Kasumi-1 (cell line): ENCODE results near the gene UBALD1.
A peak's percentile ranks its signal among the peaks of the same experiment; 100 is the strongest.

ENCODE experiments used
- DNase-seq, 2 experiments: peaks; one replicate each; lab custom pipeline; 2025; lab: John Stamatoyannopoulos, UW

UBALD1 gene

DNA sequence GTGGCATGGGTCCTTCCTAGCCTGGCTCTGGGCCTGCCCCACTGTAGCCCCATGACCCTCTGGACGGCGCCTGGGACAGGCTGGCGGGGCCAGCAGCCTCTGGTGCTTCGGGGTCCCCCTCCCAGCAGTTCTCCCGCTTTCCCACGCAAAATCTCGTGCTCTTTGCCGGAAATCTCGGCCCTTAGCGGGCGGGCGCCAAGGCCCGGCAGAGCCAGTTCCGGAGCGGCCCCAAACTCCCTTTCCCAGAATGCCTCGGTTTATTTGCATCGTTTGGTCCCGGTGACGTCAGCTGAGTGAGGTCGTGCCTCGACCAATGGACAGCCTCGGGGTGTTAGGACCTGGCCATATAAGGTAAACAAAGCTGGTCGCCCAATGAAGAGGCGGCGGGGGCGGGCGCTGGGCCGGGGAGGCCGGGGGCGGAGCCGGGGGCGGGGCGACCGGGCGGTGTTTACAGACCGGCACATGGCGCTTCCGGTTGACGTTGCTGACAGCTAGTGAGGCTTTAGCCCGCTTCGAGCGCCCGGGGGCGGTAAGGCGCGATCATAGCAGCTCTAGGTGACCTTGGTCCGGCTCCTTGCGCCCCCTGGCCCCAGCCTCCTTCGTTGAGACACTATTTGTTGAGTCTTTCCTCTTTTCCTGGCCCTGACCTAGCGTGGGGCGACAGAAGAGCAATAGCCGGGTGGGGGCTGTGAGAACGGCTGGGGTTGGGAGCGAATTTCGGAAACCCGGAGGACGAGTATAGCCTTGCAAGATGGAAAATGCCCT is 1.5 kb upstream of the UBALD1 start:
- DNase-seq: peak; percentile 88 to 91

DNA sequence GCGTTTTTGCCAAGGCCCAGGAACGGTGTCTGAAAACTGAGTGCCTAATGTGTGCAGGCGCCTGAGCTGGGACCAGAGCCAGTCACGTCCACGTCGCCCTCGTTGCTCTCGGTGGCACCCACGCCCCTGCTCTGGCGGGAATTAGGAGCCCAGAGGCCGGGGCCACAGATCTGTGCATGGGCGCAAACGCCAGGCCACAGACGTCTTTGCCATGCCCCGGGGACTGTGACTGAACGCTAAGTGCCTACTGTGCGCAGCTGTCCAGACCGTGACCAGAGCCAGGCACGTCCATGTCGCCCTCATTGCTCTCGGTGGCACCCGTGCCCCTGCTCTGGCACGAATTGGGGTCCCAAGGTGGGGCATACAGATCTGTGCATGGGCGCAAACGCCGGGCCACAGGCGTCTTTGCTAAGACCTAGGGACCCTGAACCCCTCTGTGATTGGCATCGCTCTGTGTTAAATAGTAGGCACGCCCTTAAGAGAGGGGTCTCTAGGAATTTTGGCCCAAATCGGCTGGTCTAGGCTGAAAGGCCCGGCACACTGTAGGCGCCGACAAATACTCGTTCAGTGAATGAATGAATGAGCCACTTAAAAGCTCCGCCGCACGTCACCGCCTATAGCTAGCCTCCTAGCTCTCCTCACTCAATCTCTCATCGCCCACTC is 827 bp upstream of the UBALD1 start:
- DNase-seq: no peak

DNA sequence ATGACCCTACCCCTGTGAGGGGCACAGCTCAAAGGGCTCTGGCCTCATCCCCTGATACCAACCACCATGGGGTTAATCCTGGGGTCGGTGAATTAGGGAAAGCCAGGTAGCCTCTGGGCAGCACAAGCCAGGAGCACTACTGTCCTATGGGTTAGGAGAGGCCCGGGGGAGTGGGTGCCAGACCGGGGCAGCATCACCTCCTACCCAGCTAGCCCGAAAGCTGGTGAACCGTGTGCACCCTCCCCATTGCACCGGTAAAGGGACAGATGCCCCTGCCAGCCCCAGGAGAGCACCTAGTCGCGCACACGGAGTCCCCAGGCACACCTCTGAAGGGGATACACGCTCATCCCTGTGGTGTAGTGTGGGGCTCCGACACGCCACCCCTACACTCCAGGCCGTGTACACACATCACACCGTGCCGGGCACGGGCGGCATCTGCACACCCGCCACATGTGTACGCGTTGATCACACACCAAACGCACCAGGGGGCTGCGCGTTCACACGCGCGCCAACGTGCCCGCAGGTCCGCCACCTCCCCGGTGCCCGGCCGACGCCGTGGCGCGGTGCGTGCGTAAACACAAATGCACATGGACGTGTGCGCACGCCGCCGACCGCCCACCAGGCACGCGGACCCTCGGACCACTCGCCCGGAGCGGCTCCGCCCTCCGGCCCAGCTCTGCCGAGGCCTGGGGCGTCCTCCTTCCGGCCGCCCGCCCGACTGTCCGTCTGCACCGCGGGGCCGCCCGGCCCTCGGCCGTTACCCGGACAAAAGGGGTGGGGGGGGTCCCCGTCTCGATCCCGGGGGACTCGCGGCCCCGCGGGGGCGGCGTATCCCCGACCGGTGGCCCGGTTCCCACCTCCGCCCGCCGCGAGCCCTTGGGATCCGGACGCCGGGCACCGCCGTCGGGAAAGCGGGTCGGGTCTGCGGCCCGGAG is 785 bp downstream of the UBALD1 start:
- no peak for DNase-seq

DNA sequence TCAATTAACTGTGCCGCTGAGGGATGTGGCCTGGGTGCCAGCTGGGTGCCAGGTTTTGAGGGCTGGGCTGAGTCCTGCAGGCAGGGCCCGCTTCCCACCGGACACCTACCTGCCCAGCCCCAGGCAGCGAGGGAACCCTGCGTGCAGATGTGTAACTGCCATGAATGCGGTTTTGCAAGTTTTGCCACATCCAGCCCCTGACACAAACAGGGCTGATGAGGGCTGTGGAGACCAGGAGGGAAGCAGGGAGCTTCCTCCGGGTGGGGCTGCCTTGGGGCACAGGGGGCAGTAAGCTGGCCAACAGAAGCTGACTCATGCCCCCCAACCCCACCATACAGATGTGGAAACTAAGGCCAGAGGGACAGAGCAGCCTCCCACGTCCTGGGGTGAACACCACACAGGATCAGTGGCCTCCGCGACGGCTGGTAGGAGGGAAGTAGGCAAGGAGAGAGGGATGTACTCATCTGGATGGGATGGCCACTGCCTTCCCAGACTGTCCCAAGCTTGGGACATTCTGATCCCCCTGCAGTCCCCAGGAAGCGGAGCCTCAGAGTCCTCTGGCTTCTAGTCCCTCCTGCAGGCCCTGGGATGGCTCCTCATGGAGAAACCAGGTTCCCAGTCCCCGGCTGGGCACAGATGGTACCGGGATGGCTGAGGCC is 1.6 kb downstream of the UBALD1 start:
- no peak for DNase-seq

DNA sequence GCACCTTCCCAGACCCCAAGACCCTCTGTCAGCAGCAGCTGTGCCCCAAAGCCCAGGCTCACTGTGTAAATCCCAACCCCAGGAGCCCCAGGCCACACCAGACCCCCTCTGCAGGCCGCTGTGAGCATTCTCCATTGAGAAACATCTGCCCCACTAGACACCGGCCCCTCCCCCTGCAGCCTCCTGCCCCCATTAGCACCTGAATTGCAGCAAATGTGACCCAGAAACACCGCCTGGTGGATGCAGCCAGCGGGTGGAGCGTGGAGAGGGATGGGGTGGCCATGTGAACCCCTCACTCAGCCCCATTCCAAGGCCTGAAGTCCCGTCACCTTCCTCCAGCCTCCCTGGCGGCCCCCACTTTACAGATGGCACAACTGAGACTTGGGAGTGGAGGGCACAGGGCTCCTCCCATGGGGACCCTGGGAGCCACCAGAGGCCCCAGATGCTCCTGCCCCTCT is 2.2 kb downstream of the UBALD1 start:
- no peak for DNase-seq

DNA sequence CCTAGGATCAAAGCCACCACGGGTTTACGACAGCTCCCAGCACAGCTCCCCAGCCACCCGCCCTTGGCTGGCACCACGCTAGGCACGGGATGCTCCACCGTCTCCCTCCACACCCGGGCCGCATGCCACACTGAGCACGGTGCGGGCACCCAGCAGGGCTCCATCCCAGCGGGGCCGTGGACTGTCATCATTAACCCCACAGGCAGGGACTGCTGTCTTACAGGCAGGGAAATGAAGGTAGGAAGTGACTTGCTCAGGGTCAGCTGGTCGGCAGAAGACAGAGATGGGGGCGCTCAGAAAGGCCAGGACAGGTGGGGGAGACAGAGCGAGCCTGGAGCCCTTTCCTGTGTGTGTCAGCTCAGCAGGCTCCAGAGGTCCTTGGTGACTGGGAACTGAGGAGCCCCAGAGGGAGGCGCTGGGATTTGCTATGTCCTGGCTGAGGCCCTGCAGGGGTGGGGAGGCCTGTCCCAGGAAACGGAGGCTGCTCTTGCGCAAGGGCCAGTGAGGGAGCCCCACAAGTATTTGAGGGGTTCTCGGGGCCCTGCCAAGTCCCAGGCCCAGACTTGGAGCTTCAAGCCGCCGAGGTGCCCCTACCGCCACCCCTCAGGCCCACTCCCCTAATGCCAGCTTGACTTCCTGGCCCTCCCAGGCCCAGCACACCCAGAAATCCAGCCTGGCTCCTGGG is 3.2 kb downstream of the UBALD1 start:
- no peak for DNase-seq

DNA sequence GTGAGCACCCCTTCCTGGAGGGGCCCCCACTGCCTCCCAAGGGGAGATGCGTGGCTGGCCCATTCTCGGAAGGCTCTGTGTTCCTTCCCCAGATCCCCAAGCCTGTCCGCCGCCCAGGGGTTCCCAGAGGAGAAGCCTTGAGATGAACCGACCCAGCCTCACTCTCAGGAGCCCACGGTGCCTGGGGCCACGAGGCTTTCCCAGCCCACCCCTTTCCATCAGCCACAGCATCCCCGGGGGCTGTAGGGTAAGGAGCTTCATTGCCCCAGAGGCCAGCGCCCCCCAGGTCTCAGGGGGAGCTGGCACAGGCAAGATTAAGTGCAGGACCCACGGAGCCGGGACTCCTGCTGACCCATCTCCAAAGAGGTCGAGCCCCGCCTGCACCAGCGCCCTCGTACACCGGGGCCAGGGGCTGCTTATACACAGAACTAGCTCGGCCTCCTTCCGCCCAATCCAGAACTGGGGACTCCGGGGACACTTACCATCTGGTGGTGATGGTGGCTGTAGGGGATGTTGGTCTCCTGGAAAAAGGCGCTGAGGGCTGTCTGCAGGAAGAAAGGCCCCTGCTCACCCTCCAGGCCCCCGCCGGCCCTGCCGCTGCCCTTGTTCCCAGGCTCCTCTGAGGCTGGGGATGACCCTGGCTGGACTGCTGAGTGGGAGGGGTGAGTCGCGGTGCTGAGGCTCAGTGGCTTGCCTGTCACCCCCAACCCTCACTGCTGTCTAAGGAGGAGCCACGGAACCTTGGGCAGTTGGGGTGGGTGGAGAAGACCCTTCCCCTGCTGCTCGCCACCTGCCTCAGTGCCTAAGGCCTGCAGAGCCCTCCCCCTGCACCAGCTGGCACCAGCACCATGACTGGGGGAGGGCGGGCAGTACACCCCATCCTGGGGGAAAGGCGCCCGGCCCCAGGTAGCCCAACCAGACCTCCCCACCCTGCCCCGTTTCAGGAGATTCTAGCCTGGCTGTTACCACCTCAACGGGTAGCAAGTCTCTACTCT is 4.4 kb downstream of the UBALD1 start:
- DNase-seq: no peak

DNA sequence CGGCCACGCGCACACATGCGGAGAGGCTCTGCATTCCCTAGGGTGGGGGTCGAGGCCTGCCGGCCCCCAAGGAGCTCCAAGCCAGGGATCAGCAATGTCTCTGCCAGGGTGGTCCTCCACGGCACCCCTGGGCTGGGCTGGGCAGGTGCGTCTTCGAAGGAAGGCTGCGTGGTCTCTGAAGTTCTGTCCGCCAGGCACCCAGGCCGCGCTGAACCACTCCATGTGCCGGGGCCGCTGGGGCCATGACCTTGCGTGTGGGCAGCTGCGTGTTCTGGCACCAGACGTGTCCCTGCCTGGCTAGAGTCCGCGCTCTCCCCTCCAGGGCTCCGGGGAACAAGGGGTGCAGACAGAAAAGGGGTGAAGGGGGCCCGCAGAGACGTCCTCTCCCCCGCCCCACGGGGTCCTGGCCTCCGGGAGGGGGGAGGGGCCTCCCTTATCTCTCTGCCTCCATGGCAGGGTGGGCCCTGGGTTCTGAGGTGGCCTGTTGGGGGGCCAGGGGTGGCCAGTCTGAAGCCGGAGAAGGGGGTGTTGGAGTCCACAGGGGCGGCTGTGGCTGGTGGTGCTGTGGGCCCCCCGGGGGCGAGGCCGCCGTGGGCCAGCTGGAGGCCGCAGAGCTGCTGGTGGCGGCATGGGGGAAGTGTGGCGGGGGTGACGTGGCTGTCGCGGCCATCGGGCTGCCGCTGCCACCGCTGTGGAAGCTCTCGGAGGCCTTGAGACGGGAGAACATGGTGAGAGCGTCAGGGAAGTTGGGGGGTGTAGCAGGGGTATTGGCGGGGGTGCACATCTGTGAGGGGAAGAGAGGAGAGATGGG is 5.3 kb downstream of the UBALD1 start:
- no peak for DNase-seq

DNA sequence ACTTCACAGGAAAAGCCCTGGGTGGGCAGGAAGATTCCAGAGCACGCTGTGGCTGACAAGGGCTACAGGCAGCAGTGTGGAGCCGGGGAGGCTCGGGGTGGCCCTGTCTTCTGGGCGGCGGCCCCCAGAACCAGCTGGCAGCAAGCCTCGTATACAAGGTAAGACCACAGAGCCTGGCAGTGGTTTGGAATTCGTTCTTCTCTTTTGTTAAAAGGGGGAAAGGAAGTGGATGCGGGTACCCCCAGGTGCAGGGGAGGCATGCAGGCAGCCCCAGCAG is 6.0 kb downstream of the UBALD1 start:
- no peak for DNase-seq

DNA sequence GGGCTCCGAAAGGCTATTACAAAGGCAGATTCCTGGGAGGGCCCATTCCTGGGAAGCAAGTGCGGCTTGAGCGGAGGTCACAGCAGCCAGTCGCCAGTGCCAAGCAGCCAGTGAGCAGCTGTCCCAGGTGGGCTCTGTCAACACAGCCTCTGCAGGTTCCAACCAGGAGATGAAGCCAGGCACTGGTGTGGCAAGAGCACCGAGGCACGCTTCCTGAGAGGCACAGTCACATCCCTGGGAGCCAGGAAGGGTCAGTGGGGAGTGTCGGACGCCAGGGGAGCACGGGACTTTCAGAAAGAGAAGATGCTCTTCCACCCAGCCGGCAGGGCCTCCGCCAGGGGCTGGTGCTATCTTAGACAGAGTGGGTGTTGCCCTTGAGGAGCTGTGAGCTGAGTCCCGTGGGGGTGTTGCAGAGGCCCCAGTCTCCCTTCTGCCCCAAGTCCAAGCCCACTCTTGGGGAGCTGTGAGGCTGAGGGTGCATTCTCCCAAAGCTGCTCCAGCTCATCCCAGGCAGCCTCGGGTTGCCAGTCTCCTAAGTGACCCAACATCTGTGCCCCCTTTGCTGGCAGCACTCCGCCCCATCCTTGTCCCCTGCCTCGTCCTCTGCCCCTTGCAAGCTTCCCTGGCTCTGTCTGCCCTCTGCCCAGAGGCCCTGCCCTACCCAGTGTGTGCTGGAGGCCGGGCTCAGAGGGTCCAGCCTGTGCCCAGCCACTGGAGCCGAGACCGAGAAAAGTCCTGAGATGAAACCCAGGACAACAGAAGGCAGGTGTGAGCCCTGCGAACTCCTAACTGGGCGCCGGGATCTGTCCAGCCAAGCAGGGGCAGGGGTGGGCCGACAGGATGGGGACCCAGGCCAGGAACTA is 6.6 kb downstream of the UBALD1 start:
- no peak for DNase-seq

DNA sequence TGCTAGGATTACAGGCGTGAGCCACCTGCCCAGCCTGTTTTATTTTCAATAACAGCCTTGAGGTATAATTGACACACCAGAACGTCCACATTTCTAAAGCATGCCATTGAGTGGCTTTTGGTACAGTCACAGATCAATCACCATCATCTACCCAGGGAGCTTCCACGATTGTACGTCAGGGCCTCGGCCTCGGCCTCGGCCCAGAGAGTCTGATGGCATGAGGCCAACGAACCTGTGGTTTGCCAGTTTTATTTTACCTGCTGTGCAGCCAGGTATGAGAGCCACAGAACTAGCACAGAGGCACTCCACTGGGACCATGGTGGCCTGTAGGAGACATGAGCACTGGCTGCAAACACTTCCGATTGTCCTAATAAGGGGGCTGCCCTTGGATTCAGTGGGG is 8.3 kb downstream of the UBALD1 start:
- DNase-seq: no peak

DNA sequence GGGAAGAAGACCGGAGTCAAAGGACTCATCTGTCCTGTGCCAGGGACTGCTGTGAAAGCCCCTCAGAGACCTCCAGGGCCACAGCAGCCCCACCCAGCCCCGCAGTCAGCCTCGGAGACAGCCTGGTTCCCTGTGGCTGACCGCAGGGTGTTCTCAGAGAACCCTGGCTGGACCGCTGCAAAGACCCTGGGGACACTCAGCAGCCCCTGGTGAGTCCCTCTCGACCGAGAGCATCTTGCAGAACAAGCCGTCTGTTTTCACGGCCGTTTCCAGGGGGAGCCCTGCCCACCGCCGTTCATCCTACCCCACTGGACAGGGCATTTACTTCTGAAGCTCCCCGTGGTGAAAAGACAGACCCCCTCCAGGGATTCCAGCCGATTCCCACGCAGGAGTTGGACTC is 10.3 kb downstream of the UBALD1 start:
- no peak for DNase-seq

DNA sequence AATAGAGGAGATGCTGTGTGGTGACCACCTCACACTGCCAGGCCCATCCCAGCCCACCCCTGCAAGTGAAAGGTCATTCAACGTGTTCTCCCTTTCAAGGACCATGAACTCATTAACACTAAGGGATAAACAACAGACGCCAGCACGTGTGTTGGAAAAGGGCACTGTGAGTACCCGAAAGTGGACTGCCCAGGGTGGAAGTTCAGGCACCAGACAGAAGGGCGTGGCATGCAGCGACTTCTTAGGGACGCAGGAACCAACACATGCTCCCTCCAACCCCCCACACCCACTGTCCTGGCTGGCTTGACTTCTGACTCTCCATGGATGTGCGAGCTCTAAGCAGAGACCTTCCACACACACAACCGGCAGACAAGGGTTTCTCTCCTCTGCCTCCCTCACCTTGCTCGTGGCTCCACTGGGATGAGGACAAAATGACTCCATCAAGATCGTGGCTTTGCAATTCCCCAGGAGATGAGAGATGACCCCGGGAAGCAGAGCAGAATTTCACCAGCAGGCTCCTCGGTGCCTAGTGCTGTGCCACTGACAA is 11.0 kb downstream of the UBALD1 start:
- no peak for DNase-seq

DNA sequence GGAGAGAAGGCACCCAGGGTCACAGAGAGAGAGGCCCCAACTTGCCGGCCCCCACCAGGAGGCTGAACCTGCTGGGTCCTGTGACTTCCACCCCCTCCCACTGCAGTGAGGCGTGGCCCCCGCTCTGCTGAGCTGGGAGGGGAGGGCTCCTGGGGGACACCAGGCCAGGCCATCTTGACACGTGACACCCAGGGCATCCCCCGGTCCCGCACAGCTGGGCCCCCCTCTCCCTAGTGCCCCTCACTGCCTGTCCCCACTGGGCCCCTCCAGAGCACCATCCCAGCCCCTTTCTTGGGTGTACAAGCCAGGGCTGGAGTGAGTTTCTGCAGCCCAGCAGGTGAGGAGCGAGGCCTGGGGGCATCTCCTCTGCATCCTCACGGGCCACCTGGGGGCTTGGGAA is 12.4 kb downstream of the UBALD1 start:
- DNase-seq: no peak

DNA sequence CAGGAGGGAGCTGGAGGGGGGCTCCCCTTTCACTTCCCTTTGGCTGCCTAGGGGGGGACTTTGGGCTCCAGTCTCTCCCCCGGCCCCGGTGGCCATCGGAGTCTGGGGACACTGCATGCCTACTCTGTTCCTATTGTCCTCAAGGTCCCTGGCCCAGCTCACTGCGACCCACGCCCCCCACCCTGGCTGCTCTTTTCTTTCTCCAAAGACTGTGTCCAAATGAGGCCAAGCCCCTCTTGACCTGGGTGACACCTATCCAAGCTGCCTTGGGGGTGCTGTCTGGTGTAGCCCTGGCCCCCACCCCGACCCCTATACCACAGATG is 12.9 kb downstream of the UBALD1 start:
- DNase-seq: no peak

DNA sequence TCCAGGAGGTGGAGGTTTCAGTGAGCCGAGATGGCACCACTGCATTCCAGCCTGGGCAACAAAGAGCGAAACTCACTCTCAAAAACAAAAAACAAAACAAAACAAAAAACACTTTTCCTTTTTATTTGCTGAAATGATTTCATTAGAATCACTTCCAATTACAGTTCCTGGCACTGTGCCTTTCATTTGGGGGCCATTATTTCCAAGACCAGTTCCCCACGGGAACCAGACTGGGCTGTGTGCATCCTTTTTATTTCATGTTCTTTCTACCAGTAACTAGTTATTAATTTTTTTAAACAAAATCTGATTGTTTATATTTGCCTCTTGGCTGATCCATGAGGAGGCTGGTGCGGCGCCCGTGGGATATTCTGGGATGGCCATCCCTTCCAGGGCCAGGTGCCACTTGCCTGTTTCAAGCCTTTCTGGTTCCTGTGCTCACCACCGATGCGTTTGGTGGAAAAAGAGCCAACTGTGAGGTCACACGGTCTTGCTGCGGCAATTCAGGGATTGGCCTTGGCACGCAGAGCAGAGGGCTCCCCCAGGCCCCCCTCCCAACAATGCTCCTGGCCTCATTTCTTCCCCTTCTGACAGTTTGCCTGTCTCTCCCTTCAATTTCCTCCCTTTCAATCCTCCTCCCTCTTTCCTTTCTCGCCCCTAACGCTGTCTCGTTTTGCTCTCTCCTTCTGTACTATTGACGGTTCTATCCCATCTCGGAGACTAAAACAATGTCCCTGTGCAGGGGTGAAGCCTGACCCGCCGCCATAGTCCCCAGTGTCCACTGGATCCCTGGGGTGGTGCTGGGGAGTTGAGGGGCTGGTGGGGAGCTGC is 13.4 kb downstream of the UBALD1 start:
- DNase-seq: no peak

DNA sequence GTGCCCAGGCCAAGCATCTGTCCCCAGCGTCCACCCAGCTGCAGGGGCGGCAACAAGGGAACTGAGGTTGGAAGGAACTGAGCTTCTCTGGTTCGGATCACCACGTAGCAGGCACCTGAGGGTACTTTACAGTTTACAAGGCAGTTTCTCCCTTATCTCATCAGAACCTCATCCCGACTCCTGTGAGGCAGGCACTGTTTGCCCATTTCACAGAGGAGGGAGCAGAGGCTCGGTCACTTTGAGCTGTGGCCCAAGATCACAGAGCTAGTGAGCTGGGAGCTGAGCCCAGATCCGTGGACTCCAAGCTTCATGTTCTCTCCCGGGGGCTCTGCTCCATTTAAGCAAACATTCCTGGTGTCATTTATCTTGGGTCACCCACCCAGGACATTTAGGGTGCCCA is 15.1 kb downstream of the UBALD1 start:
- DNase-seq: no peak

DNA sequence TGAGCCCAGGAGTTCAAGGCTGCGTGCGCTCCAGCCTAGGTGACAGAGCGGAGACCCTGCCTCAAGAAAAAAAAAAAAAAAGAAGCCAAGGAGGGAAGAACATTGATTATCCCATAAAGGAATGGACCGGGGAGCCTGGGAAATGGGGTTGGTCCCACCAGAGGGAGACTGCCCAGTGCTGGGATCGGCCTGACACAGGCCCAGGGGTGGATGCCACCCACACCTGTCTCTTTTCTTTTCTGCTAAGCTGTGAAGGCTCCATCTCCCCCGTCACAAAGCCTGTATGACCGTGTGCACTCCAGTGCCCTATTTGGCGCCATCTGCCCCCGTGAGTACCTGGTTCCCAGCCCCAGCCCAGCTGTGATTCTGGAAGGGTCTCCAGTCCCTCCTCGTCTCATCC is 15.7 kb downstream of the UBALD1 start:
- DNase-seq: no peak
